Activated T-cell treated with anti-CD3 and anti-CD28 coated beads, Interleukin-2, amount 50 U/mL, for 1 hour (primary cell): ENCODE measurements around the gene KLK8.

ENCODE experiments used
- DNase-seq: peaks from one replicate; pipeline ENCODE4 v3.0.0-alpha.2; 2020

Gene KLK8, protein sequence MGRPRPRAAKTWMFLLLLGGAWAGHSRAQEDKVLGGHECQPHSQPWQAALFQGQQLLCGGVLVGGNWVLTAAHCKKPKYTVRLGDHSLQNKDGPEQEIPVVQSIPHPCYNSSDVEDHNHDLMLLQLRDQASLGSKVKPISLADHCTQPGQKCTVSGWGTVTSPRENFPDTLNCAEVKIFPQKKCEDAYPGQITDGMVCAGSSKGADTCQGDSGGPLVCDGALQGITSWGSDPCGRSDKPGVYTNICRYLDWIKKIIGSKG

DNA sequence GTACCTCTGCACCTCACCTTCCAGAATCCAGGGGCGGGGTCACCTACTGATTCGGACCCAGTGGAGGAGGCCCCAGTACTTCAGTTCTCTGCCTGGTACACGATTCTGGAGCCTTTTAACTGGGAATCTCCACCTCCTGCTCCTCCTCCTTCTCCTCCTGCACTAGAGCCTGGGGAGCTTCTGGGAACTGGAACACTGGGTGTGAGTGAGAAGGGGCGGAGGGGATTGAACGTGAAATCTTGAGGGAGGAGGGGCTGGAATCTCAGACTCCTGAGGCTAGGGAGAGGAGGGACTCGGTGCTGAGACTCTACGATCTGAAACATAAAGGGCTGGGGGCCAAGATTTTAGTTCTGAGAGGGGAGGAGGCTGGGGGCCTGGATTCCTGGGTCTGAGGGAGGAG lies at the start of gene KLK8:
Gene KLK8, minus strand, starts transcription at position 90 of the 400 bp plus-strand sequence. CDS start 437 bp downstream, outside the sequence.
- DNase-seq: no peak

DNA sequence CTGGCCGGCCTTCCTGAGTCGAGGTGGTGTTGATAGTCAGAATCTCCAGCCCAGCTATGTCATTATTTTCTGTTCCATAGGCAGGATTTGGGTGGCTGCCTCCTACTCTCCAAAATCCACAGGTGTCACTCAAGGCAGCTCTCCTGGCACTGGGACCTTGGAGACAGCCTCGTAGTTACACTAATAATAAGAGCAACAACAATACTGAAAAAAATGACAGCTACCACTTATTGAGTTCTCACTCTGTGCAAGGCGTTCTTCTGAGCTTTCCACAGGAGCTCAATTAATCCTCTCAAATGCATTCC lies 45.6 kb upstream of the KLK8 start:
- DNase-seq: no peak

DNA sequence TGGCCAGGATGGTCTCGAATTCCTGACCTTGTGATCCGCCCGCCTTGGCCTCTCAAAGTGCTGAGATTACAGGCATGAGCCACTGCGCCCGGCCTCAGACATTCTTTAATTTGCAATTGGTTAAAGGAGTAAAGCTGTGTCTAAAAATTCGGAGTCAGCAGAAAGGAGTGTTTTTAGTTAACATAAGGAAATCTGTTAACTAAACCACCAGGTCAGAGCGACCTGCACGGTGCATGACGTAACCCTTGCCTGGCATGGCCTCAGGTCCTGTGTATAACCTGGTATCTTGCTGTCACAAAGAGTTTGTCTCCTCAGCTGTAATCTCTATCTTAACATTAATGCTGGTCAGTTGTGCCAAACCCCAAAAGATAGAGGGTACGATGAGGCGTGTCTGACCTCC lies 42.9 kb upstream of the KLK8 start:
- no peak for DNase-seq

DNA sequence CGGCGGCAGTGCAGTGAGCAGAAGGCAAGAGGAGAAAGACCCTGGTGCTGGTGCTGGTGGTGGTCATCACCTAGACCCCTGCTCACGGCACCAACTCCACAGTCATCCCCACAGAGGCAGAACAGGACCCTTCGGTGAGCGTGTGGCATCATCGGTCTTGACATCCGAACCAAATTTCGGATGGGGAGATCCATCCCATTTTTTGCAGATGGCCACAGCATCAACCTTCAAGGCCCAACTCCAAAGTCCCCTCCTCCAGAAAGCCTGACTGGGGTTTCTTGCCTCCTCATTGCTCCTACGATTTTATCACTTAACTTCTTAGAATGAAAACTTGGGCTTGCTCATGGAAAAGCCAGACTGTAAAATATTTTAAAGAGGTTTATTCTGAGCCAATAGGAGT lies 42.1 kb upstream of the KLK8 start:
- no peak for DNase-seq

DNA sequence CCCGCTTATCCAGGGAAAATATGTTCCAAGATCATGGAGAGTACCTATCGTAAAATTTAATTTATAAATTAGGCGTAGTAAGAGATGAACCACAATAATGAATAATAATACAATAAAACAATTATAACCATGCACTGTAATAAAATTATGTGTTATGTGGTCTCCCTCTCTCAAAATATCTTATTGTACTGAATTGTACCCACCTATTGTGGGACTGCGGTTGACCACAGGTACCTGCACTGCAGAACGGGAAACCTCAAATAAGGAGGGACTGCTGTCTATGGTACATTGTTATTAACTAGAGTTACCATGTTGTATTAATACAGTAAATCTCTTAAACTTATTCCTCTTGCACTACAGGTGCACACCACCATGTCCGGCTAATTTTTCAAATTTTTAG lies 38.7 kb upstream of the KLK8 start:
- DNase-seq: no peak

DNA sequence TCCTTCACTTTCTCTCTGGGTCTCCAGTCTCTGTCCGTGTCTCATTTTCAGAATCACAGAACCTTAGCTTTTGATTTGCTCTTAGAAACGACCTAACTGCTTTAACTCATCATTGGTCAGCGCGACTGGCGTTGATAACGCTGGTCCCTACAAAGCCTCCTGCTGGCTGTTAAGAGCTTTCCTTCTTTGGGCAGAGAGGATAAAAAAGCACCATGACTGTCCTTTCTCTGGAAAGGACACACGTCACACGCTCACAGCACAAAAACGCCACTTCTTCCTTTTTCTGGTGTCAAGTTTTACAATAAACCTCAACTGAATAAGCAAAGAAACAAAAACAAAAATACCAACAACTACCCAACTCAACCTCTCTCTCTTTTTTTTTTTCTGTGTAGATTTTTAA lies 35.1 kb upstream of the KLK8 start:
- no peak for DNase-seq

DNA sequence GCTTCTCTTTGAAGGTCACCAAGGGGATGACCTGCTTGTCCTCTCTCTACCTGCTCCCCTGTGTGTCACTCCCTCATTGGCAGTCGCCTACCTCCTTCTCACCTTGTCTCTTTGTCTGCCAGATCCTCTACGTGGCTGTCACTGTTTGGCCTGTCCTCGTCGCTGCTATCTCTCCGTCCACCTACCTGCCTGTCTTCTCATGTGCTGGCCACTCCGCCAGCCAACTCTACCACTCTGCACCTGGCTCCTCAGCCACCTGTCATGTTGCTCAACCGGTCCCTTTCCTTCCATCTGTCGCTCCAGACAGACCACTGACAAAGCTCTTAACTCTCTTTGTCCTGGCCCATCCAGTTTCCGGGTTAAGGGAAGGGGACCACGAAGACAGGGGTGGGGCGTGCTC lies 33.3 kb upstream of the KLK8 start, which contains the start of gene KLK12:
Gene KLK12, minus strand, starts transcription at position 299 of the 400 bp plus-strand sequence. CDS start 381 bp downstream, outside the sequence.
- no peak for DNase-seq

DNA sequence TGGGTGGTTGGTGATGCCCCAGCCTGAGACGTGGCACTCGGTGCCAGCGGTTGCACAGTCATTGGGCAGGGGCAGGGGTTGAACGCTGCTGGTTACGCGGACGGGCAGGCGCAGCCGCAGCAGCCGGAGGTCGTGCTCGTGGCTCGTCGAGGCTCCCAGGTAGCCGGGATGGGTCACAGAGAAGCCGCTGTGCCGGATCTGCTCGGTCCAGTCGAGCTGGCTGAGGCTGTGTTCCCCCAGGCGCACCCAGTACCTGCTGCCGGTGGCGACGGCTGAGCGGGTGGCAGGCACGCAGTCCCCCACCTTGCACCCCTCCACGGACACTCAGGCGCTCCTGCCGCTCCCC lies 30.4 kb upstream of the KLK8 start:
- DNase-seq: no peak

DNA sequence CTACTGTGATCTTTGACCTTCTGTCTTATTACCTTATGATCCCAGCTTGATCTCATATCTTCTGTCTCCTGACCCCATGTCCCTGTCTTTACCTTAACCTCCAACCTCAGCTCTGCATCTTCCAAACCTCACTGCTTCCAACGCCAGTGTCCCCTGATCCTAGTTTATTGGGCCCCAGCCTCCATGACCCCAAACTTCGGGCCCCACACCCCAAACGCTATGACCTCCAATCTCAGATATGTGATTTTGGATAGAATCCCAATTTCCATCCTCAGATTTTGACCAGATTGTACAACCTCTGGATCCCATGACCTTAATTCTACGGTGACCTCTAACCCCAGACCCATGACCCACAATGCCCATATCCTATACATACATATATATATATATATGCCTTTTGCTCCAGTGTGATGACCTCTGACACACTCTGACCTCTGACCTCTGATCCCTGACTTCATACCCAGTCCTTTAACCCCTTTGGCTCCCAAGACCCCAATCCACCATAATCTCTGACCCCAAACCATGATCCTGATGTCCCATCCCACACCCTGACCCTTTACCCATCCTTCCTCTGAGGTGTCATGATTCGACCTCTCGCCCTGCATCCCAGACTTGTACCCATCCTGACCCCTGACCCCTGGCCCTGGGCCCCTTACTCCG lies 29.9 kb upstream of the KLK8 start:
- DNase-seq: no peak

DNA sequence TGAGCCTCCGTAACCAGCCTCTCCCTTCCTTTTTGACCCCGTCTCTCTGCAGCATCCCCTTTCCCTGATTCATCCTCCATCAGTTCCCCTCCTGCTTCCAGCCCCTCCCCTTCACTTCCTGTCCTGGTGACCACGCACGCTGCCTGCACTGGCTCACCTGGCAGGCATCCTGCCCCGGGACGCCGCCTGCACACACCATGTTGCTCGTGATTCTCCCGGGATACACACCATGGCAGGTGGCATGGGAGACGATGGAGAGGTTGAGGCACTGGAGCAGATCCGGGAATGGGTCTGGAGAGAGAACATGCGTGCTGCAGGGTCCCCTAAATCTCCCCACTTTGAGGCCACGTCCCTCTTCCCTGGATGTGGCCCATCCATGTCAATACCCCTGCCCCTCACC lies 29.2 kb upstream of the KLK8 start:
- DNase-seq: no peak

DNA sequence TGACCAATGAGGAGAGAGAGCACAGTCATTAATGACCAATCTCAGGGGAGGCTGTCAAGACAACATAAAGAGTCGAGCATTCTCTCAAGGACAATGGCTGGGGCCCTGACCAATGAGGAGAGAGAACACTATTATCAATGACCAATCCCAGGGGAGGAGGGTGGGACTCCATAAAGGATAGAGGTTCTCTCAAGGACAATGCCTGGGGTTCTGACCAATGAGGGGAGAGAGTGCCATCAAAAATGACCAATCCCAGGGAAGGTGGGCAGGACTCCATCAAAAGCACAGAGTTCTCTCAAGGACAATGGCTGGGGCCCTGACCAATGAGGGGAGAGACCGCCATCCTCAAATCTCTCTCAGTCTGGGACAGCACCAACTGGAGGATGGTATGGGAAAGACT lies 28.3 kb upstream of the KLK8 start:
- no peak for DNase-seq

DNA sequence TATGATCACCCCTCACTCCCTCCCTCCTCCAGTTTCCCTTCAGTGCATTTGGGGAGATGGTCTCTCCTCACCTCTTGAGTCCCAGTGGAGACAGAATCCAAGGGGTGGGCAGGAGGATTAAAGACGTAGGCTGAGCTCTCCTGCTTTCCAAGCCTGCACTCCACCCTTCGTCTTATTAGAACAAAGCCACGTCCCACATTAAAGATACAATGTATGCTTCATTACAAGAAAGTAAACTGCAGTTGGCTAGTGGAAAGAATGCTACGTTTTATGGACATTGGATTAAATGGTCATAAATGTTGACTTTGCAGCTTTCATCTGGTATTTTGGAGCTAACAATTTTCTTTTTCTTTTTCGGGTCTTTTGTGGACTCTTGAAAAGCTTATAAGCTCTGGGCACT lies 26.5 kb upstream of the KLK8 start:
- no peak for DNase-seq

DNA sequence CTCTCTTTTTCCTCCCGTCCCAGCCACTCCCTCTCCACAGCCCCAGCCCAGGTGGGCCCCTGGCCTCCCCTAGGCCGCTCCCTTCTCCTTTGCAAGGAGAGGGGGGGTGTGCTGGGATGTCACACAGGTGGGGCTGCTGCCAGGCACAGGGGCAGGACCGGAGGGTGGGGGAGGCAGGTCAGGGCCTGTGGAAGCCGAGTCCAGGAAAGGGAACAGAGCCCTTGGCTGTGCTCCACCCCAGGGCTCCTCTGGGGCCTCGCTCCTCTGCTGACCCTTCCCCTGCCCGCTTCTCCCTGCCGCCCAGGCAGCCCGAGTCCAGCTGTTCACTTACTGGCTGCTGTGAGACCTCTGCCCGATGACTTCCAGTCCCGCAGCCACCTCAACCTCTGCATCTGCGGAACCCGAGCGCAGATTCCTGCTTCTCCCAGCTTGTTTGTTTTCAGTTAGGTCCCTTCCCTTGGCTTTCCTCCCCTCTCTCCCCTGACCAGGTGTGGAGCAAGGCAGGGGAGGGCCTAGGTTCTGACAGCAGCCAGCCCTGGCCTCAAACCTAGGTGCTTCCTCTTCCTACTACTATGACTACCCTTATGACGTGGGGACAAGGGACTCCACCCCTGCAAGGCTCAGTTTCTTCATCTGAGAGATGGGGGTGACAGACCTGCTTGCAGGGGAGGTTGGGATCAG lies 25.9 kb upstream of the KLK8 start:
- DNase-seq: no peak

DNA sequence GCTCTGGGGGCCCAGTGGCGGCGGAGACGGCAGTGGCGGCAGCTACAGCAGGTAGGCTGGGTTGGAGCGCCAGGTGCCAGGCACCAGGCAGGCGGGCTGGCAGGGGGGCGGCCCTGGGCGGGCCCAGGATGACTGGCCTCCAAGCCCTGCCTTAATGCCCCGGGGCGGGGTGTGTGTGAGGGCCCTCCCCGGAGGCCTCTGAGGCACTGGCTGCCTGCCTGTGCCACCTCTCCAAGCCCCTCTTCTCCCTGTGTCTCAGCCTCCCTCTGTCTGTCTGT lies 25.1 kb upstream of the KLK8 start, which contains the start of gene KLK11:
Gene KLK11, minus strand, starts transcription at position 63 of the 278 bp plus-strand sequence. CDS start 985 bp downstream, outside the sequence.
- DNase-seq: no peak

DNA sequence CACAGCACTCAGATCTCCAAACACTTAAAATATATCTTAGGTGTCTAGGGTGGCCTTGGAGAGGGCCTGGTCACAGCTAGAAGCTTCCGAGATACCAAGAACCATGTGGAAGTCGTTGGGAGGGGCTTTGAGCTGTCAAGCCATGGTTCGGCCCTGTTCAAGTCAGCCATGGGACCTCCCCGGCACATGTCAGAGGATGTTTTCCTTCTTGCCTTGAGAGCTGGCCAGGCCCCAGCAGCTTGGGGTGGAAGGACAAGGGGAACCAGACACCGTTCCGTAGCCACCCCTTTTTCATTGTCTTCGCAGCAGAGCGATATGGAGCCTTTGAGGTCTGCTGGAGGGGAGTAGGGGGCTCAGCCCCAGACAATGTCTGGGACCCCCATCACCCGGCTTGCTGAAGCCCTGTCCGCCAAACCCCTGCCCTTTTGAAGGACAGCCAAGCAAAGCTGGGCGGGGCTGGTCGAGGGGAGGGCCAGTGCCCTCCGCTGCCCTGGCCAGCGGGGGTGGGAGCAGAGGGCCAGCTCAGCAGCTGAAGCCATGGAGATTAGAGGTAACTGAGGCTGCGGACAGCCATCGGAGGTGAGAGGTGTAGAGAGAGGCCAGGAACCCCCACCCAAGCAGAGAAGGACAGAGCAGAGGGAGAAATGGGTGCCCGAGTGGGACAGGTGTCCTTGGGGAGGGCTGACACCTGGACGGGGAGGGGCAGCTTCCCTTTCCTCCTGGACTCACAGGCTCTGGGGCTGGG lies 24.6 kb upstream of the KLK8 start:
- DNase-seq: no peak

DNA sequence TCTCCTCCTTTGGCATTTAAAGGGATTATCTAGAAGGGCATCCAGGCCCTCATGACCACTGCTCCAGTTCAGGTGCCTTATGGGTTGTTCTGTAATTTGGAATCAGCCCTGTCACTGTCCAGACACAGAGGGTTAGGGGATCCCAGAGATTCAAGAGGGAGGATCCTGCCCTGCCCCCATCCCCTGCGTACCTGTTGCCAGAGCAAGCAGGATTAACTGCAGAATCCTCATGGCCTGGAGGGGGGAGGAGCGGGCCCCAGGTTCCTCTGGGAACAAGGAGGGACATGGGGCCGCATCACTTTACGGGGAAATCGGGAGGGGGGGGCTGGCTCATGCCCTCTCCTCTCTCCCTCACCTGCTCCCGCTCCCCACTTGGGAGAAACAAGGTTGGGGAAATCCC lies 24.0 kb upstream of the KLK8 start:
- DNase-seq: no peak

DNA sequence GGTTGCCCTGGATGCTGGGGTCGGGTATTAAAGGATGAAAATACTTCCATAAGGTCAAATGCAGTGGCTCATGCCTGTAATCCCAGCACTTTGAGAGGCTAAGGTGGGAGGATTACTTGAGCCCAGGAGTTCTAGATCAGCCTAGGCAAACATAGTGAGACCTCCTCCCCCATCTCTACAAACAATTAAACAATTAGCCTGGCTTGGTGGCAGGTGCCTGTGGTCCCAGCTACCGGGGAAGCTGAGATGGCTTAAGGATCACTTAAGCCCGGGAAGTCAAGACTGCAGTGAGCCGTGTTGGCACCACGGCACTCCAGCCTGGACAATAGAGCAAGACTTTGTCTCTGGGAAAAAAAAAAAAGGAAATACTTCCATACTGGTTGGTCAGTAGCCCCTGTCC lies 23.5 kb upstream of the KLK8 start:
- DNase-seq: no peak

DNA sequence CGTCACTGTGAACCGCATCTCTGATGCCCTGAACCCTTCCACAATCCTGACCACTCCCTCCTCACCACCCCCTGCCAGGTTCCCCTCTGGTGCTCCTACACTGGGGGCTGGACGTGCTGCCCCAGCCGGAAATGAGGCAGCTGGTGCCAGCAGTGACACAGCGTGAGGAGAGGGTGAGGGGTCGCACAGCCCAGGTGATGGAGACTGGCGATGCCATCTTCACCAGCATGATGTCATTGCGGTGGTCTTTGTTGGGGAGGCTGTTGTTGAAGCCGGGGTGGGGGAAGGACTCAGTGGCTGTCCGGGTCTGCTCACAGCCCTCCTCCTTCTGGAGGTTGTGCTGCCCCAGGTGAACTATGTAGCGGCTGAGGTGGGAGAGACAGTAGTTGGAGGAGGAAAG lies 22.5 kb upstream of the KLK8 start:
- DNase-seq: no peak

DNA sequence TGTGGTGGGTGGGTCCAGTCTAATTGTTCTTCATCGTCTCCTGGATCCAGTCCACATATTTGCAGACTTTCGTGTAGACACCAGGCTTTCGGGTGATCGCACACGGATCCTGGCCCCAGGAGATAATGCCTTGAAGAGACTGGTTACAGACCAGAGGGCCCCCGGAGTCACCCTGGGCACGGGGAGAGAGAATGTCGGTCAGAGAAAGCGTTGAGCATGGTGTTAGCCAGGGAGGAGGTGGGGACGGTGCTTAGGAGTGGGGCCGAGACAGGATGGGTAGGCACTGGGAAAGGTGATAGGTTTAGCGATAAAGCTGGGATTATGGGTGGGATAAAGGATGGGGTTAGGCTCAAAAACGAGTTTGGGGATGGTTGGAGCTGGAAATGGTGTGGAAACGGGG lies 21.1 kb upstream of the KLK8 start:
- no peak for DNase-seq

DNA sequence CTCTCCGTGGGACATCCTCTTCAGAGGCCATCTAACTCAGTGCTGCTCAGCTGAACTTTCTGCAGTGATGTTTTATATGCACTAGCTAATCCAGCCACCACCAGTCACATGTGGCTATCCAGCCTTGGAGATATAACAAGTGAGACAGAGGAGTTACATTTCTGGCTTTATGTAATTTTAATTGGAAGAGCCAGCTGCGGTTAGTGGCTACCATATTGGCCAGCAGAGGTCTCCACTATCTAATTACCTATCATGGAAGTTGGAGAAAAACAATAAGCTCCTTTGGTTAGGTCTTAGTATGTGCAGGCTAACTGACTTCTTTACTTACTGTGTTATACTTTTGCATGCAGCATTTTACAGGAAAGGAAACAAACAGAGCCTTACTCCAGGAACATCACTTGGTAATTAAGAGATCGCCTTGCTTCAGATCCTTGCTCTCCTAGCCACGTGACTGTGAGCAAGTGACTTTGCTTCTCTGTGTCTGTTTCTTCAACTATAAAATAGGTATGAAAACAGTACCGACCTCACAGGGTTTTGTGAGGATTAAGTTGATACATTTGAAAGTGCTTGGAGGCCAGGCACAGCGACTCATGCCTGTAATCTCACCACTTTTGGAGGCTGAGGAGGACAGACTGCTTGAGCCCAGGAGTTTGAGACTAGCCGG lies 19.7 kb upstream of the KLK8 start:
- DNase-seq: no peak

DNA sequence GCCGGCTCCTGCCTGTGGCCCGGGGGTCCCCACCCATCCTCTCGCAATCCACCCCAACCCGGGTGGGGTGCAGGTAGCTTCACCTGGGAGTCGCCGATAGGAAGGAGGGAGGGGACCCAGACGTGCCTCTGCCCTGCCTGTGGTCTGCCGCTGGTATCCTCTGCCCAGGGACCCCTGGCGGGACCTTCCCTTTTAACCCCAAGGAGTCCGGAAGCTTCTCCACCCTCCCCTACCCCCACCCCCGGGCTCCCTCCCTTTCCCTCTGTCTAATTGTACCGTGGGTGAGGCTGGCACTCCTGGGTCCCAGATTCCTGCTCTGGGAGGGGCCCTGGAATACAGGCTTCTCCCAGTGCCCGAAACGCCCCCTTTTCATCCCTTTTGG lies 18.1 kb upstream of the KLK8 start, which contains the start of gene KLK10:
Gene KLK10, minus strand, starts transcription at position 166 of the 382 bp plus-strand sequence. CDS start 579 bp downstream, outside the sequence.
- no peak for DNase-seq

DNA sequence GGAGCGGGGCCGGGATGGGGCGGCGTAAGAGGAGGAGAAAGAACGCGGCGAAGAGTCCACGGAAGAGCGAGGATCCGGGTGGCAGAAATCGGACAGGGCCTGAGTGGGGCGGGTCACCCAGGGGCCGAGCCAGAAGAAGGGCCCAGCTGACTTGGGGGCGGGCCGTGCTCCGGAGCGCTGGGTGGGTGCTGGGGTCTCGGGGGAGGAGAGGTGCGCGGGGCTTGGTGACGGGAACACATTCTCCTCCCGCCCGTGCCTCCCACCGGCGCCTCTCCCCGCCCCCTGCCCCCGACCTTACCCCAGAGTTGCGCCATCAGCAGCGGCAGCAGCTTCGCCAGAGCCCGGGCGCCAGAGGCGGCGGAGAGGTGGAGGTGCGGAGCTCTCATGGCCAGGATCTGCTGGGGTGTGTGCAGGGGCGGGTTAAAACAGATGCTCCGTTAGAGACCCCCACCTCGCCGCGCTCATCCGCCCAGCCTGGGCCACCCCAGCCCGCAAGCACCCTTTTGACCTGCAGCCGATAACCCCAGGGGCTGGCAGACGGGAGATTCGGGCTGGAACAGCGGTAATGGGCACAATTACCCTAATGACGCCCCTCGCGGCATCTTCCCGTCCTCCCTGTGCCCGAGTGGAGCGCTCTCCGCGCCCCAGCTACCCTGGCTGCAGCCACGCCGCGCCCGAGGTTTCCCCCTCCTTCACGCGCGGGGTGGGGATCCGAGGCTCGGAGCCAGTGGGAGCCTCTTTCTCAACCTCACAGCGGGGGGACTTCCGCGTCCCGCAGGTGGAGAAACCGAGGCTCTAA lies 17.5 kb upstream of the KLK8 start:
- no peak for DNase-seq
